ENCODE measurements around the gene THSD4.

THSD4 gene

DNA sequence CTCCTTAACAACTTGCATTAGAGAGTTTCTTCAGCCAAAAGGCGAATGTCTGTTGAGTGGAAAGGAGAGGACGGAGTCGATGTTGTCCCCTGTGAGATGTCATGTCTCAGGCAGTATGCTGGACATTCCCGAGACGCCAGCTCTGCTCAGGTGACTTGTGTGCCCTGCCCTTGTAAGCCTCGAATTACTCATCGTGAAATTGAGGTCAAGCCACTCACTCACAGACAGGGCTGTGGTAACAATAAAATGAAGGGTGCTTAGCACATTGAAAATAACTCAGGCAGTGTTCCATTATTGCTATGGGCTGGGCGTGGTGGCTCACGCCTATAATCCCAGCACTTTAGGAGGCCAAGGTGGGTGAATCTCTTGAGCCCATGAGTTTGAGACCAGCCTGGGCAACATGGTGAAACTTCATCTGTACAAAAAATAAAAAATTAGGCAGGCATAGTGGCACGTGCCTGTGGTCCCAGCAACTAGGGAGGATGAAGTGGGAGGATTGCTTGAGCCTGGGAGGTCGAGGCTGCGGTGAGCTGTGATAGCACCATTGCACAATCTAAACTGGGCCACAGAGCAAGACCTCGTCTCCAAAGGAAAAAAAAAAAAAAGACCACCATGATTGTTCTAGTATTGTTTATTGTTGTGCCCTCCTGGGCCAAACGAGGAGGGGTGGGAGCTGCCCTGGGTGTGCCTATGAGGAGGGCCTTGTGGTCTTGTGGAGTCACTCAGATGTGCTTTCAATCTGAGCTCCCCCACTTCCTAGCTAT, 214.4 kb downstream of the THSD4 start:
- Histone ChIP-seq H3K4me3 (ENCODE audit: extremely low read depth, insufficient read depth, low read length, poor library complexity, severe bottlenecking) (no peak overlapping the region), H3K4me1 (ENCODE audit: control insufficient read depth, insufficient read depth, low read length, poor library complexity, severe bottlenecking) (peaks cover 12% of the 10 kb centered on the region), H3K27ac (ENCODE audit: low read depth, low read length, severe bottlenecking) (no peak overlapping the region), H3K9me3 (ENCODE audit: control insufficient read depth, low read length) (no peaks in the 10 kb centered on the region), H3K36me3 (ENCODE audit: control insufficient read depth, insufficient read depth, low read length) (peaks cover 2% of the 10 kb centered on the region)
- WGBS, 2 experiments (ENCODE audit: insufficient coverage in 2 of 2): 86 to 89% methylated on average over 9 to 10 of the region's 14 CpGs

DNA sequence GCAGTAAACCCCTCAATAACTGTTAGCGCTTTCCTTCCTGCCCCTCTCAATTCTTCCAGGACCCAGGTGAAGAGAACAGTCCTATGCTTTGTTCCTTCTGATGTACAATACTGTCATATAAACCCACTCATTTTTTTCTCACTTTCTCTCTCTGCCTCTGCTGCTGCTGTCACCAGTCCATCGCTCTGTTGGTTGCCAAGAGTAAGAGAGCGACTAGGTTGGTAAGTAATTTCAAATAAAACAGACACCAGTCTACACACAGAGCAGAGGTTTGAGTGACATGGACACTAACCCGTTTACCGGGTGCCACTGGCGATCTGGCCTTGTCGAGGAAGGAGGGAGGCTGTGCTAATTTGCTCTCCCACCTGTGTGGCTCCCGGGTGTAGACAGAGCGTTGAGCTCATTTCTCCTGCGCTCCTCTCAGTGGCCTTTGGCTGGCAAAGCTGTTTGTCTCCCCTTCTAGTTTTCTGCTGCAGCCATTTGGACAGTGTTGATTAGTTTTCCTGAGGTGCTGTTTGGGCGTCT, 215.4 kb downstream of the THSD4 start:
- 78 to 84% methylated on average over 8 of the region's 11 CpGs for WGBS, 2 experiments (ENCODE audit: insufficient coverage in 2 of 2)
- H3K4me1 ChIP-seq (ENCODE audit: control insufficient read depth, insufficient read depth, low read length, poor library complexity, severe bottlenecking): peaks cover 12% of the 10 kb centered on the region
- H3K4me3 ChIP-seq (ENCODE audit: extremely low read depth, insufficient read depth, low read length, poor library complexity, severe bottlenecking): no peak overlapping the region
- peaks cover 2% of the 10 kb centered on the region for H3K36me3 ChIP-seq (ENCODE audit: control insufficient read depth, insufficient read depth, low read length)
- no peaks in the 10 kb centered on the region for H3K9me3 ChIP-seq (ENCODE audit: control insufficient read depth, low read length)
- no peak overlapping the region for H3K27ac ChIP-seq (ENCODE audit: low read depth, low read length, severe bottlenecking)

DNA sequence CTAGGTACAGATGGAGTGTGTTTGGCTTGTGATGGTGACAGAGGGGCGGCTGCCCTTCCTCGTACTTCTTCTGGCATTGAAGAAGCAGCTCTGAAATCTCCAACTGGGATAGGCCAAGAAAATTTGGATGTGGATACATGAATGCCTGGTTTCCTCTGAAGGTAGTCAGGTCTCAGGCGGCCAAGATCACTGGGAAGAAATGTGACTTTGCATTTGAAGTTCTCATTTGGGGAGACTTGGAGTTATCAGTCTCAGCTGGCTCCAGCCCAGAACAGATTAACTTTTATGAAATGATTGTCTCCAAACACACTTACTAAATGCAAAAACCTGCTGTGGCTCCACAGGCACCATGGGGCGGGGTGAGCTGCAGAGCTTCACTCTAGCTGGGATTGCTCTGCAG, 215.9 kb downstream of the THSD4 start:
- Histone ChIP-seq H3K36me3 (ENCODE audit: control insufficient read depth, insufficient read depth, low read length) (peaks cover 2% of the 10 kb centered on the region), H3K27ac (ENCODE audit: low read depth, low read length, severe bottlenecking) (no peak overlapping the region), H3K4me1 (ENCODE audit: control insufficient read depth, insufficient read depth, low read length, poor library complexity, severe bottlenecking) (peaks cover 12% of the 10 kb centered on the region), H3K9me3 (ENCODE audit: control insufficient read depth, low read length) (no peaks in the 10 kb centered on the region), H3K4me3 (ENCODE audit: extremely low read depth, insufficient read depth, low read length, poor library complexity, severe bottlenecking) (no peak overlapping the region)
- WGBS, 2 experiments (ENCODE audit: insufficient coverage in 2 of 2): 89 to 95% methylated on average over 4 of the region's 4 CpGs

DNA sequence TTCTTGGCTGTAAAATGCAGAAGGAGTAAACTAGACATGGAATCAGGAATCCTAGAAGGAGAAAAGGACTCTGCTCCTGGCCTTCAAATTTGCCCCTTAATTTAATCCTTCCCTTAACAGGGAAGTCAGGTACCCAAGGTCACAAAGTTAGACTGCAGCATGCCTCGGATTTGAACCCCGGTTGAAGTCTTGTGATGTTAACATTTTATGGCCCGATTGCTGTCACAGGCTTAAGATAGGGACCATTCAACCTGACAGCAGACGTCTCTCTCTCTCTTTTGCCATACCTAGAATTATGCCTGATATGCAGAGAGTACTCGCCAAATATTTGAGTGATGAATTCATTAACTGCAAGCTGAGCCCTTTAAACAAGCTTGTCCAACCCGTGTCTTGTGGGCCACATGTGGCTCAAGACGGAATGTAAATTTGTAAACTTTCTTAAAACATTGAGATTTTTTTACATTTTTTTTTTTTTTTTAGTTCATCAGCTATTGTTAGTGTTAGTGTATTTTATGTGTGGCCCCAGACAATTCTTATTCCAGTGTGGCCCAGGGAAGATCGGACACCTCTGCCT, 217.2 kb downstream of the THSD4 start:
- Histone ChIP-seq H3K4me3 (ENCODE audit: extremely low read depth, insufficient read depth, low read length, poor library complexity, severe bottlenecking) (no peak overlapping the region), H3K36me3 (ENCODE audit: control insufficient read depth, insufficient read depth, low read length) (peaks cover 2% of the 10 kb centered on the region), H3K9me3 (ENCODE audit: control insufficient read depth, low read length) (no peaks in the 10 kb centered on the region), H3K27ac (ENCODE audit: low read depth, low read length, severe bottlenecking) (no peak overlapping the region), H3K4me1 (ENCODE audit: control insufficient read depth, insufficient read depth, low read length, poor library complexity, severe bottlenecking) (peaks cover 12% of the 10 kb centered on the region)
- 83 to 98% methylated on average over 5 to 6 of the region's 8 CpGs for WGBS, 2 experiments (ENCODE audit: insufficient coverage in 2 of 2)

DNA sequence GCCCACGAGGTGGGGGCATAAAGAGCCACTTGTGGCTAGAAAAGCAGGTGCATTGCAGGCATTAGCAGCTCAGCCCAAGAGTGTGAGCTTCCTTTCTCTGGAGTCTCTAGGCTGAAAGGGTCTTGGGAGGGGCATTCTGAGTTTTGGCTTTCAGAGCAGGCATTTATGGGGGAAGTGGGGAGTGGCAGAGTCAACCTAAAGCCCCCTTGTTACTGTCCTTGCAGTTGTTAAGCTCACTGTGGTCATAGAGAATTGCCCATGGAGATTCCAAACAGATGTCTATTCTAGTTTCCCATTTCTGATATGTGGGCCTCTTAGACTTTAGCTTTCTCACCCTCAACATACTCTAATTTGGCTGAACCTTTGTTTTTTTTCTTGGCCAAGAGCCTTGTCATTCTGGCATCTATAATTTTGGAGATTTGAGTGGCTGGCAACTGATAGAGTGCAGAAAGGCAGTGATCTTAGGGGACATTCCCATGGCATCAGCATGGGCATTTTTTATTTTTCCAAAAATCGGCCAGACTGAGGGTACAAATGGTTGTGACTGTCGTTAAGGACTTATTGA, 217.9 kb downstream of the THSD4 start:
- no peaks in the 10 kb centered on the region for H3K9me3 ChIP-seq (ENCODE audit: control insufficient read depth, low read length)
- H3K4me3 ChIP-seq (ENCODE audit: extremely low read depth, insufficient read depth, low read length, poor library complexity, severe bottlenecking): no peak overlapping the region
- H3K4me1 ChIP-seq (ENCODE audit: control insufficient read depth, insufficient read depth, low read length, poor library complexity, severe bottlenecking): peaks cover 12% of the 10 kb centered on the region
- 85 to 91% methylated on average over 2 to 3 of the region's 3 CpGs for WGBS, 2 experiments (ENCODE audit: insufficient coverage in 2 of 2)
- H3K36me3 ChIP-seq (ENCODE audit: control insufficient read depth, insufficient read depth, low read length): peaks cover 2% of the 10 kb centered on the region
- H3K27ac ChIP-seq (ENCODE audit: low read depth, low read length, severe bottlenecking): no peak overlapping the region

DNA sequence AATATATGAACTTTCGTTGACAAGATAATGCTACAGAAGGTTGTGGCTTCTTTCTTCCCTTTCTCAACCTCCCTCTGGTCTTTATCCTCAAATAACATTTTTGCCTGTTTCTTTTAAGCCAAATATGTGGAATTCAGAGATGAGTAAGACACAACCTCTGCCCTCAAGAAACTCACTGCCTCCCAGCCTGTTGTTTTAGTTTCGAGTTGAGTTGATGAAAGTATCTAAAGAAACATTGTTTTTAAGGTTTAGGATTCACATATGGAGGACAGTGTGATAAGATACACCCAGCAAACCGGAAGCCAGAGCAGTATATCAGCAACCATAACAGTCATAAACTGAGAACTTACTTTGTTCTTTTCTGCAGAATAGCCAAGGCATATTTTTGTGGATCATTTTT, 218.6 kb downstream of the THSD4 start:
- WGBS, 2 experiments (ENCODE audit: insufficient coverage in 2 of 2): no CpG with 5 or more reads among the region's 3 CpGs
- Histone ChIP-seq H3K4me1 (ENCODE audit: control insufficient read depth, insufficient read depth, low read length, poor library complexity, severe bottlenecking) (peaks cover 12% of the 10 kb centered on the region), H3K27ac (ENCODE audit: low read depth, low read length, severe bottlenecking) (no peak overlapping the region)

DNA sequence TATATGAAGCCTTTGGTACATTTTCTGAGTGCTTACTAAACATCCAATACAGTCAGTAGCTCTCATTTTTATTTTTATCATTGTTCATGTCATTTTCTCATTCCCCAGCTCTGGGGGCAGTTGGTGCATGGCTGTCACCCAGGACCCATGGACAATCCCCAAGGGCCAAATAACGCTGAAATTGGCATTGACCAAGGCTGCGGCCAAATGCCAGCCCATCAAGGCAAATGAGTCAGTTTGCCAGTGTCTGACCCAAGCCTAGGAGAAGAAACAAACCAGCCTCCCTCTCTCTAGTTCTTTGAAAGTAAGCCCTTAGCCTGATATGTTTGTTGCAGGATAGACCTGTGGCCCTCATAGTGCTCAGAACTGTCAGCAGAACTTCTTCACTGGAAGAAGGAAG, 219.2 kb downstream of the THSD4 start:
- H3K27ac ChIP-seq (ENCODE audit: low read depth, low read length, severe bottlenecking): no peak overlapping the region
- peaks cover 2% of the 10 kb centered on the region for H3K36me3 ChIP-seq (ENCODE audit: control insufficient read depth, insufficient read depth, low read length)
- H3K9me3 ChIP-seq (ENCODE audit: control insufficient read depth, low read length): no peaks in the 10 kb centered on the region
- no peak overlapping the region for H3K4me3 ChIP-seq (ENCODE audit: extremely low read depth, insufficient read depth, low read length, poor library complexity, severe bottlenecking)
- 90 to 100% methylated on average over 2 of the region's 2 CpGs for WGBS, 2 experiments (ENCODE audit: insufficient coverage in 2 of 2)
- H3K4me1 ChIP-seq (ENCODE audit: control insufficient read depth, insufficient read depth, low read length, poor library complexity, severe bottlenecking): peaks cover 6% of the 10 kb centered on the region

More for the DNA sequence above, 218.6 kb downstream of the THSD4 start:
- no peak overlapping the region for H3K4me3 ChIP-seq (ENCODE audit: extremely low read depth, insufficient read depth, low read length, poor library complexity, severe bottlenecking)
- no peaks in the 10 kb centered on the region for H3K9me3 ChIP-seq (ENCODE audit: control insufficient read depth, low read length)
- peaks cover 2% of the 10 kb centered on the region for H3K36me3 ChIP-seq (ENCODE audit: control insufficient read depth, insufficient read depth, low read length)

DNA sequence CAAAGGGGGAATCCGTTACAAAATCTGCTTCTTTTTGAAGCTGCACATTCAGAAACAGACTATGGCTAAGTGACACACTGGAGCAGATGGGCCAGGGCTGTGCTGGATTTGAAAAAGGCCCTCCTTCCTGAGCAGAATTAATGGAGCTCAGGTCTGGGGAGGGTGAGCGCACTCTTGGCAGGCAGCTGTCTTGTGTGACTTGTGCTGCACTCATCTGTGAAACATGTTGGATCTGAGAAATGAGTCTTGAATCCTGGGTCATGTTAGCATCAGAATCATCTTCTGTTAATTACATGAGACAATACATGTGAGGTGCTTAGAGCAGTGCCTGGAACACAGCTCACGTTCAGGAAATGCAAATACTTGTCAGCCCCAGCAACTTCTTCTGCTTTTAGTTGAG, 219.6 kb downstream of the THSD4 start:
- peaks cover 4% of the 10 kb centered on the region for H3K4me1 ChIP-seq (ENCODE audit: control insufficient read depth, insufficient read depth, low read length, poor library complexity, severe bottlenecking)
- WGBS, 2 experiments (ENCODE audit: insufficient coverage in 2 of 2): 95 to 100% methylated on average over 2 of the region's 3 CpGs
- H3K9me3 ChIP-seq (ENCODE audit: control insufficient read depth, low read length): no peaks in the 10 kb centered on the region
- no peak overlapping the region for H3K4me3 ChIP-seq (ENCODE audit: extremely low read depth, insufficient read depth, low read length, poor library complexity, severe bottlenecking)
- no peak overlapping the region for H3K27ac ChIP-seq (ENCODE audit: low read depth, low read length, severe bottlenecking)
- H3K36me3 ChIP-seq (ENCODE audit: control insufficient read depth, insufficient read depth, low read length): peaks cover 2% of the 10 kb centered on the region

DNA sequence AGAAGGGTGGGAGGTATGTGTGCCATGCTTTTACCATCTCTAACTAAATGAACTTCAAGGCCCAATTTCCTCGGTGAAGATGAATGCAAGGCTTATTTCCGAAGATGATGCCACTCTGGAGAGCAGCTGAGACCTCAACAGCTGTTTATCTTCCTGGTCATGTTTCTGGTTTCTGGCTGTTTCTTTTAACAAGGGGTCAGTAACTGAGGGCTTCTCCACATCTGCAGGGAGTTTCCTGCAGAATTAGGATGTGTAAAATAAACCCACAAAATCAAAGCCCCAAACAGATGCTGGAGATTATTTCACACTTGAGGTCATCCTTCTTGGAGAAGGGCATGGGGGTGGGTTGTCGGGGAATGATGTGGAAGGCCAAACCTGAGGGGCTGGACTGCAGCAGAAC, 220.3 kb downstream of the THSD4 start:
- WGBS, 2 experiments (ENCODE audit: insufficient coverage in 2 of 2): 100% methylated on average over 2 of the region's 3 CpGs
- peaks cover 4% of the 10 kb centered on the region for H3K4me1 ChIP-seq (ENCODE audit: control insufficient read depth, insufficient read depth, low read length, poor library complexity, severe bottlenecking)
- H3K27ac ChIP-seq (ENCODE audit: low read depth, low read length, severe bottlenecking): no peak overlapping the region
- peaks cover 2% of the 10 kb centered on the region for H3K36me3 ChIP-seq (ENCODE audit: control insufficient read depth, insufficient read depth, low read length)
- H3K9me3 ChIP-seq (ENCODE audit: control insufficient read depth, low read length): no peaks in the 10 kb centered on the region
- H3K4me3 ChIP-seq (ENCODE audit: extremely low read depth, insufficient read depth, low read length, poor library complexity, severe bottlenecking): no peak overlapping the region

DNA sequence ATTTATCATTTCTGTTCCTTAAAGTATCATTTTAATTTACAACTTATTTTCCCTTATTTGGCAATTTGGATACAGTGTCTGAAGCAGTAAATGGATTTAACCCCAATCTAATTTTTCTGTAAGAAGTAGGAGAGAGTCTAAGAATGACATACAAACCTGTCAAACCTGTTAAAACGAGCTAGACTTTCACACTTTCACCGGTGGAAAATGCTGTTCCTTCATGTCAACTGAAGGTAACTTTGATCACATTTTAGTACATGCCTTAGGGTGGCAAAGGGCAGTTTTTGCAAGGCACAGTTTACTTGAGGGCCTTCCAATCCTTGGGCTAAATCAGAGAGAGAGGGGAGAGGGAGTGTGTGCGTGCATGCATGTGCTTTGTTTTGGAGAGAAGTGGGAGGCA, 221.4 kb downstream of the THSD4 start:
- no peak overlapping the region for H3K4me3 ChIP-seq (ENCODE audit: extremely low read depth, insufficient read depth, low read length, poor library complexity, severe bottlenecking)
- H3K4me1 ChIP-seq (ENCODE audit: control insufficient read depth, insufficient read depth, low read length, poor library complexity, severe bottlenecking): peaks cover 4% of the 10 kb centered on the region
- no peak overlapping the region for H3K27ac ChIP-seq (ENCODE audit: low read depth, low read length, severe bottlenecking)
- WGBS, 2 experiments (ENCODE audit: insufficient coverage in 2 of 2): 76 to 100% methylated on average over 3 of the region's 3 CpGs
- no peaks in the 10 kb centered on the region for H3K9me3 ChIP-seq (ENCODE audit: control insufficient read depth, low read length)
- H3K36me3 ChIP-seq (ENCODE audit: control insufficient read depth, insufficient read depth, low read length): no peaks in the 10 kb centered on the region
